GM18909 (cell line): ENCODE data around the gene MYT1.
A peak's percentile ranks its signal among the peaks of the same experiment; 100 is the strongest.

Experiments used
- ATAC-seq: cut with Tn5 transposase; IDR thresholded peaks from one replicate; pipeline ENCODE4 v1.9.1; 2021; ENCODE audit warnings: mild to moderate bottlenecking; ENCODE audit not compliant: unreplicated experiment, poor library complexity

The MYT1 gene

DNA sequence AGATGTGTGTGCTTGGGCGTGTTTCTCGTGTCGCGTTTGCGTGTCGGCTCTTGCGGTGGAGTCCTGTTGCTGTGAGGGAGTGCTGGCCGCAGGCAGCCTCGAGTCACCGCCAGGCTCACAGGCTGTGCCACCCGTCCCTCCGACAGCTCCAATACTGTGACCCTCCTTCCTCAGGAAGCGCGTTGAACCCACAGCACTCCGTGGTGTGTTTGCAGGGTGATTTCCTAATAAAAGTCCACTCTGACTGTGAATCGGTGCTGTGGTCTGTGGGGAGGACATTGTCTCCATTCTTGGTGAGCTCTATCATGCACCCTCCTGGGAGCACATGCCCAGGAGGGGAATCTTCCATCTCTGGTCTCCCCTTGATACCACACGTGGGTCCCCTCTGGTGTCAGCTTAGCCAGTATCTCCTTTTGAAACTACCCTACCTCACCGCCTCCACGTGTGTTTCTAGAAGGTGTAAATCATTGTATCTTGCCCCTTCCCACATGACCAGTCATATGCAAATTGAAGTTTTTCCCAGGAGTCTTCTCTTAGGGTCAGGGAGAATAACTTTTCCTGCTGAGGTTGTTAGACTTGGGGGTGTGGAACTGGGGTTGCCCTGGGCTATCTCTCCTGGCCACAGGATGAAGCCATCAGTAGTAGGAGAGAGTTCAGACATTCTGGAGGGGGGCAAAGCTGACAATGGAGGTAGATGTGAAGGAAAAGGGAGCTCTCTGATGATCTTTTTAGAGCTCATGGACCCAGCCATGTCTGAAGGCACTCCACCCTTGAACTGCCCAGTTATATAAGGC is 77.9 kb downstream of the MYT1 start:
- no peak for ATAC-seq

DNA sequence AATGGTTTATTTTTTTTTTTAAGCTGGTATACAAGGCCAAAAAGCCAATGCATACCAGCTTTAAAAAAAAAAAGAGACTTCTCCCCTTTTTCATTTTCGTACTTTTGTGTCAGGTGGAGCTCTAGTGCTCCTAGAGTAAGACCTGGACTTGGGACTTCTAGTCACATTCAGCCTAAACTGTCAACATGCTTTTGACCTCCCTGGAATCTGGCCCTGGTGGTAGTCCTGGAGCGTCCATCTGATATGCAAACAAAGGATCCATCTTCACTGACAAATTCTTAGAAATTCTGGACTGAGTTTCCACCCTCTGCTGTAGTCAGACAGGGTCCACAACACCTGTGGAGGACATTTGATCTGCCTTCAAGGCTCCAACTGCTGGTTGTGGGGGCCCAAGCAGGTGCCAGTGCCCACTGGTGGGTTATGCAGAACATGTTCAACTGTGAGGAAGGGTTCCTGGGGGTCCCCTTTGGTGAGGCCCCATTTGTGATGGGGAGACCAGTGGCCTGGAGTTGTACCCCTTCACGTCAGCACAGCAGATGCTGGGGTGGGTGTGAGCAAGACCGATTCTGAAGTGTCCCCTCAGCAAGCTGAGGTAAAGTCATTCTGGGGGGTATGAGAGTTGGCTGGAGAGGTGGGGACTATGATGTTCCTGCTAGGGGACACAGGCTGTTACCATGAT is 78.7 kb downstream of the MYT1 start:
- ATAC-seq, result no peak

DNA sequence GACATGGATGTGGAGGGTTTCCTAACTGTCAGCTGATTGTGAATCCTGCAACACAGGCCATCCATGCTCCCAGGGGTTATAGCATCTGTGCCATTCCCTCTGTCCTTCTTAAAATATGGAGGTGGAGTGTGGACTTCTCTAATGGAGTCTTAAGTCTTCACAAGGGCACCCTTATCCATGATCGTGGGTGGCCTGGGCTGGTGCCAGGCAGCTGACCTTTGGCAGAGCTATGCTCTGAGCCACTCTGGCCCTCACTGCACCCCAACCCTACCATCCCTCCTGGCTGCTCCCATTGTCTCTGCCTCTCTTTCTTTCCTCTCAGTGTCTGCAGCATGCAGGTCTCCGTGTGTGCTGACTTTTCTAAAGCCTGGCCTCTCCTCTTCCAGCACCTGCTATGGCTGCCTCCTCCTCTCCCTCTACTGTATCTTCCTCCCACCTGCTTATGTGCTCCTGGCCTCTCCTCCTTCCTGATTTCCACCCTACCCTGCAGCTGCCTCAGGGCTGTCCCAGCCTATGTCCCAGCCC is 80.1 kb downstream of the MYT1 start:
- no peak for ATAC-seq

DNA sequence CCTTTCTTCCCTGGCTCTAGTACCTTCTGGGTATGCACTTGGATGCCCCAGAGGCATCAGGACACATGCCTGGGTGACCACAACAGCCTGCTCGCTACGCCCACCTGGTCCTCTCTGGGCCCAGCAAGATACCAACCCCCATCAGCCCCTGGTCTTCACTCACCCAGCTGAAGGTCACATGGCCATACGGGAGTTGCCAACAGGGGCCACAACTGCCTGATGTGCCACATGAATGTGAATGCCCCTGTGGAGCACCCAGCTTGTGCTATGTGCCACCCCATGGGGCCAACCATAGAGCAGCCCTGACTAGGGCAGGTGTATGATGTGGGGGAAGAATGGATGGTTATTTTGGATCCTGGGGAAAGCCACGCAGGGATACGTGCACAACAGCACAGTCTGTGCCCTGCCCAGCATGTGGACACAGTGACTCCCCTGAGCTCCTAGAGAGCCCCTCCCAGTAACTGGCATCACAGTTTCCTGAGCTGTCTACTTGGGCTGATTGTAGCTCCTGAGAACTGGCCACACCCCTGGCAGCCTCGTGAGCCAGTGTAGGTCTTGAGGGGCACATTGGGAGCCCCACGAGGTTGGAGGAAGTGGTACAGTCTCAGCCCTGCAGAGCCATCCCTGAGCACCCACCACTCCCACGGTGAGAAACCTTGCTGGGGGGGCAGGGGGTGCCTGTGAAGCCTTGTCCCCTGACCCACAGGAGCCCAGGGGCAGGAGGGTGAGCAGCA is 80.8 kb downstream of the MYT1 start:
- no peak for ATAC-seq

DNA sequence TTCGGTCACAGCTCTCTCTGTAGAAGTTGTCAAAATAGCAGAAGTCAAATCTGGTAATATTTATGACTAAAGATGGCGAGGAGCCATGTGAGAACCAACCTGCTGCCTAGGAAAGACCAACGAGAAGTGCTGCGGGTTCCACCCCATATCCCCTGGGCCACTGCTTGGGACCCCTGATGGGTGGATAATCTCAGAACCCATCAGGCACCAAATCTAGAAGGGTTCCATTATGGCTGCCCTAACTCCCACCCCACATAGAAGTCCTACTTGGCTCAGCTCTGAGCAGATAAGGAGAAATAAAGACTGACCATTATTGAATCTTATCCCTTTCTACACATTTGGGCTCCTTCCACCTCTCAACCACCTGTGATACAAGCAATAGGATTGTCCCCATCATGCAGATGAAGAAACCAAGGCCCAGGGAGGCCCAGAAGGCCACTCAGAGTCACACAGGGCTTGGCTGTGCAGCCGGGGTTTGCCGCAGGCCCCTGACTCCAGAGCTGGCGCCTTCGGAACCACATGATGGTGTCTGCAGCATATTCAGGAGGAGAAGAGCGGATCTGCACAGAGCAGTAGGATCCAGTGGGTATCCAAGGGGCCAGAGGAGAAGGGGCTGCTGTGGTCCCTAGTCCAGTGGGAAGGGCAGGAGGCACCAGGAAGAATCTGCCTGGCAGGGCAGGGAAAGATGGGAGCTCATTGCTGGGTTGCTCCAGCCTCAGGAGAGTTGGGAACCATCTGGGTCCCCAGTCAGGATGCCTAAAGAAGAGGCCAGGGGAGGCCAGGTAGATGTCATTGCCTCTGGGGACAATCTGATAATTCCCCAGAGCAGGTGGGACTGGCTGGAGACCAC is 81.7 kb downstream of the MYT1 start:
- no peak for ATAC-seq

DNA sequence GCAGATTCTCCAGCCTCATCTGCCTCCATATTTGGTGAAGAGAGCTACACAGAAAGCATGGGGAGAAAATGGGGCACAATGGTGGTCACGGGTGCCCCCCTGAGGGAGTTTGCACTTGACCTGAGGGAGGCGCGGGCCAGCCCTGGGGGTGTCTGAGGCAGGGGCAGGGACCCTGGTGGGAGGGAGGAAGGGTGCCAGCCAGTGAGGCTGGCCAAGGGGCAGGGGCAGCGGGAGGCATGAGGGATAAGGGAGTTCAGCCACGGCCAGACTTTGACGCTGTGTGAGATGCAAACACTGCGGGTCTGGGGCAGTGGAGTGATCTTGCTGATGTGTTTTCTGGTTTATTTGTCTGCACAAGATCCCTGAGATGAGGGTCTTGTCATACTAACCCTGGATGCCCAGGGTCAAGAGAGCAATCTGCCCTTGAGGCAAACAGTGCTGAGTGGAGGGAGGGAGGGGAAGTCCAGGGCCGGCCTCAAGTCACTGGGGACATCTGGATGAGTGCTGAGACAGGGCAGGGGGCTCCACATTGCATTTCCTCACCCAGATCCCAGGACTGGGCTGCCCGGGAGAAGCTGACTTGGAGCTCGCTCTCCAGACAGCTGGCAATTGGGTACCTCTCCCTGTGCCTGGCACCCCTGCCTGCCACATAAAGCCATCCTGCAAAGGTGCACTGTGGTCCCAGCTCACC is 82.5 kb downstream of the MYT1 start:
- no peak for ATAC-seq

DNA sequence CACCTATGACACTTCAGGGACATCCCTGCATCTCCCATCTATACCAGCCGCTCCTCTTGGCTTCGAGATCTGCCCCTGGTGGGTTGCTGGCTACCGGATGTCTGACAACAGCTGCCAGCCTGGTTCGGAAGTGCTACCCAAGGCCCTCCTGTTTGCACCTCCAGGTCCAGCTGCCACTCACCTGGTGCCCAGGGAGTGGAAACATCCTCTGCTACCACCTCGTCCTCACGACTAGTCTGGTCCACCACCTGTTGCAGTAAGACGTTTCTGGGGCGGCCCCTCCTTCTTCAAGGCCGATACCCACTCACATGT is 83.0 kb downstream of the MYT1 start:
- no peak for ATAC-seq

DNA sequence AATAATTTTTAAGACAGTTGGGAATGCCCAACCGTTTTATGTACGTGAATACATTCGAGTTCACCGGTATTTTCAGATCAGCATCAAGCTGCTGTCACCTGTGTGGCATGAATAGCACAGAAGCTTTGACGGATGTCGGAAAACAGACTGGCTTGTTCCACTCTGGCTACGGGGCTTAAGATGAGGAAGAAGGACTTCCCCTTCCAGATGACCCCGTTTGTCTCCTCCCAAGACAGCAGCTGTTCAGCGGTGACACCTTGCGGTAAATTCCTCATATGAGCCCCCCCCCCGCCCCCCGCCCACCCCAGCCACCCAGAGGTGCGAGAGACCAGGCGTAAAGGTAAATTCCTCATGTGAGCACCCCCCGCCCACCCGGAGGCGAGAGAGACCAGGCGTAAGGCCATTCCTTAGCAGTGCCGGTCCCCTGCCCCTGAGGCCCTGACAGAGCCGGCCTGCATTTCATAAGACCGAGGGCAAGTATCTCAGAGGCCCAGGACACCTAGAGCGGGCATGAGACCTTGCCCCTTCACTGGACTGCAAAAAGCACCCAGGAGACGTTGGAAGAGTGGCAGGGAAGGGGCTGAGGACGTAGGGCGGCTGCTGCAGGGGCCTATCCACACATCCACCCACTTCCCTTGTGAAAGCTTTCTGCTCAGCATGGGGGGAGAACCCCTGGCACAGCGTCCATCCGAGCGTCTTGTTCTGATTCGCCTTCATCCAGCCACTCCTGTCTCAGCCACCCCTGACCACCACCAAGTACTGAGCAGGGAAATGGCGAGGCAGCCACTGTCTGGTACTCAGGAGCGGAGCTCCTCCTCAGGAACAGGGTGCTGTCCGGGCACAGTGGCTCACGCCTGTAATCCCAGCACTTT is 84.0 kb downstream of the MYT1 start:
- ATAC-seq, result no peak

DNA sequence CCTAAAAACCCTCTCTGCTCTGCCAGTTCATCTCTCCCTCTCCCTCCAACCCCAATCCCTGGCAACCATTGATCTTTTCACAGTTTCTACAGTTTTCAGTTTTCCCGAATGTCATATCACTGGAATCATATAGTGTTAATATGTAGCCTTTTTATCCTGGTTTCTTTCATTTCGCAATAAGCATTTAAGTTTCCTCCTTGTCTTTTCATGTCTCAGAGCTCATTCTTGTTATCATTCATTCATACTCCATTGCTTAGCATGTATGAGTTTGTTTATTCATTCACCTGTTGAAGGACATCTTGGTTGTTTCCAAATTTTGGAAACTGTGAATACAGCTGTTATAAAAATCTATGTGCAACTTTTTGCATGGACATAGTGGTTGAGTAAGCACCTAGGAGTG is 85.8 kb downstream of the MYT1 start:
- no peak for ATAC-seq

DNA sequence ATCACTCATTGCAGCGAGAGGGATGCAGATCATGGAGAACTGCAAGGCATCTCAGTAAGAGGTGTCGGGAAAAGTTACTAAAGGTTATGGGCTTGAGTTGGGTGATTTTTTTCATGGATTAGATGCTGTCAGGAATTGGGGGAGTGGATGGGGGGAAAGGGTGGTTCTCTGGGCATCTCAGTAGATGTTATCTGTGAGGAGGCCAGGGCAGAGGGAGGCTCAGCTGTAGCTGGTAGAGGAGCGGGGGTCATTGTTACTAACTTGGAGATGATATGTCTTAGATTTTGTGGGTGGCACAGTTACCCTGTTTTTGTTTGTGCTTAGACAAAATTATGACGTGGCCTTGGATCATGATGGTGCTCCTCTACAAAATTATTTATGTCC is 88.7 kb downstream of the MYT1 start:
- ATAC-seq, result no peak

DNA sequence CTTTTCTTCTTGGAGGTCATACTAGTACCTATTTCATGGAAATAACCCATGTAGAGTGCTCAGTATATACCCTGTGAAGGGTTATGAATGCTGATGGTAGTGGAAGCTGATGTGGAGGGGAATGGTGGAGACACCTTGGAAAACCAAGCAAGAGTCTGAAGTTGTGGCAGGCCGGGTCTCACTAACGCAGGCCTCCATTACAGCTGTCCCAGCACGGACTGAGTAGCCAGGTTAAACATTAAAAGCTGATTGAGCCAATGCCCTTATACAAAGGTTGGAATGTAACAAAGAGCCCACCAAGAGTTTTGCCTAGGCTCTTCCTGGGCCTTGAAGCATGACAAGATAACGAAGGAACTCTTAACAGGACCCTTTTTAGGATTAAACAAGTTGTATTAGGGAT is 89.2 kb downstream of the MYT1 start:
- no peak for ATAC-seq

DNA sequence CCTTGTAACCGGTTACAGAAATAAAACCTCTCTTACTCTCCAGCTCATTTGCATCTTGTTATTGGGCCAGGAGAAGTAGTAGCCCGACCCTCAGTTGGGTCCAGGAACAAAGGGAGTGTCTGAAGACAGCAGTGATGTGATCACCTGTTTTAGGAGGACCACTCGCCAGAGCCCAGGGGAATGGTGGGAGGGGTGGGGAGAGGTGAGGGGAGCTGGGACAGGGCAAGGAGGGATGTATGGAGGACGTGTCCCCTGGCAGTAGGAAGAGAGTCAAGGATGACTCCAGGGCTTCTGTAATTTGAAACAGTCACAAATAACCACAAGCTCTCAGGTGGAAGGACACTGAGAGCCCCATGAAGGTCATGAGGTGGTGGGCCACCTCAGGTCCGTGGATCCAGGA is 89.9 kb downstream of the MYT1 start:
- no peak for ATAC-seq

DNA sequence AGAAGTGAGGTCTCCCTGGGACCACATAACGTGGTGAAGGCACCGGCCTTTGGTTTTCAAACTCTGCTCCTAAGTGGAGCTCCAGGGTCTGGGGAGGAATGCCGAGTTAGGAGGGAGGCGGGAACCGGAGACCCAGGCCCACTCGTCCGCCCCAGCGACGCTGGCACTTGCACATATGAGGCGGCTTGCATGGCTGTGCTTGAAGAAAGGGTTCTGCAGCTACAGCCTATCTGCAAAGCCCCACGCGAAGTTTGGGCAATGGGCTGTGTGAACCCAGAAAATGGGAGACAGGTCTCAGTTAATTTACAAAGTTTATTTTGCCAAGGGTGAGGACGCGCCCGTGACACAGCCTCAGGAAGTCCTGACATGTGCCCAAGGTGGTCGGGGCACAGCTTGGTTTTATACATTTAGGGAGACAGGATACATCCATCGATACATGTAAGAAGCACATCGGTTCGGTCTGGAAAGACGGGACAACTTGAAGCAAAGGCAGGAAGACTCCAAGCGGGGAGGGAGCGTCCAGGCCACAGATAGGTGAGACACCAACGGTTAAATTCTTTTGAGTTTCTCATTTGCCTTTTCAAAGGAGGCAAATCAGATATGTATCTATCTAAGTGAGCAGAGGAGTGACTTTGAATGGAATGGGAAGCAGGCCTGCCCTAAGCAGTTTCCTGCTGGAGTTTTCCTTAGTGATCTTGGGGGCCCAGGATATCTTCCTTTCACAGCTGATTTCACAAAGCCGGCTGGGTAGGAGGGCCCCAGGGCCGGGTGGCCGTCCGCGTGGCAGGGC is 90.5 kb downstream of the MYT1 start:
- no peak for ATAC-seq

DNA sequence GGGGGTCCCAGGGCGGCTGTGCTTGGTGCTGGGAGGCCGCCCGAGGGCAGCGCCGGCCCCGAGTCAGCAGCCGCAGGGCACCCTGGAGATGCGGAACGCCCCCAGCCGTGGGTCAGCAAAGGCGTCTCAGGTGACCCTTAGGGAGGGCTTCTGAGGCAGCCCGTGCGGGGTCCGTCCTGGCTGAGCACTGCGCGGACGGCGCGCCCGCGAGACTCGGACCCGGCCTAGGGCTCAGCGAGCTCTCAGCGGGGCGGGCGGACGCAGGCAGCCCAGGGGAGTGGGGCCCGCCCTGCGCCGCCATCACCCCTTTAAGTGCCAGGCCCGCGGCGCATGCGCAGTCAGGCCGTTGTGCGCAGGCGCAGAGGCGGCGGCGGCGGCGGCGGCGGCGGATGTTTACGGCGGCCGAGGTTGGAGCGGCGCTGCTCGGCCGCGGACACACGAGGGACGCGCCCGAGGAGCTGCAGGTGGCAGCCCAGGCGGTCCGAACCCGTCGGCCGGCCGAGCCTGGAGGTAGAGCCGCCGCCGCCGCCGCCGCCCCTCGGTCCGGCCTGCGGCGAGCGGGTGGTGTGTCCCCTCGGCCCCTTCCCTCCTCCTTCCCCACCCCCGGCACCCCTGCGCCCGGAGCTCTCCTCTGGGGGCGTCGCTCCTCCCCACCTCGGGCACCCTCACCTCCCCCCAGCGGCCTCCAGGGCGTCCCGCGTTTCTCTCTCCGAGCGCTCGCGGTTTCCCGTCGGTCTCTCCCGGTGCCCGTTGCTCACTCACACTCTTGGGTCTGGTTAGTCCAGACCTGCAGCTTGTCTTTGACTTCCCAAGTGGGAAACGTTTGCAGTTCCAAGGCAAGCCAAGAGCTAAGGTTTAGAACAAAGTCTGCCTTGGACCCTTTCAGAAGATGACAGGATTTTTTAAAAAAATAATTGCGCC is 91.4 kb downstream of the MYT1 start, which contains the start of gene PCMTD2:
Gene PCMTD2 (plus strand): TSS at position 388 of the 921 bp plus-strand sequence. CDS start 4,218 bp downstream, outside the sequence.
- ATAC-seq, result peak; percentile 76

DNA sequence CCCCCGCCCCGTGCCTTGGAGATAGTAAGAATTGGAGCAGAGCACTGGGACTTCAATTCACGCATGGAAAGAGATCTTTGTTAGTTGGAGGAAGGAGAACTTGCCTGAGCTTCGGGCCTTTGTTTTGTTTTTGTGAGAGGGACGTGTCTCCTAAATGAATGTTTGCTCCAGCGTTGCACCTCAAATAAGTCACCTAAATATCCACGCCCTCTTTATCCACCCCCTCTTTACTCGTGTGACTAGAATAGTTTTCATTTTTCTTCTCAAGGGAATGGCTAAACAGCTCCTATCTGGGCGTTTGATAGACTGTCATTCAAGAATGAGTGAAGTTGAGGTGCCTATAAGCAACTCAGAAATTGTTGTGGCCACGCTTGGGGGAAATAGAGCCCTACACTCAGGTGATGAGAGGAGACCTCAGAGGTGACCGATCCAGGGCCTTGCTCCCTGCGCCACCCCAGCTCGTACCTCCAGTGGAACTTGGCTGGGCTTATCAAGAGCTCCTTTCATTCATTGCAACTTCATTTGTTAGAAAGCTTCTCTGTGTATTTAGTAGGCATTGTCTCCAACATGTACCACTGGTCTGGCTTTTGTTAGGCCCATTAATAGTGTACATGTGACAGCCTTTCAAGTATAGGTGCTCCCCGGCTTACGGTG is 92.2 kb downstream of the MYT1 start:
- ATAC-seq, result no peak

DNA sequence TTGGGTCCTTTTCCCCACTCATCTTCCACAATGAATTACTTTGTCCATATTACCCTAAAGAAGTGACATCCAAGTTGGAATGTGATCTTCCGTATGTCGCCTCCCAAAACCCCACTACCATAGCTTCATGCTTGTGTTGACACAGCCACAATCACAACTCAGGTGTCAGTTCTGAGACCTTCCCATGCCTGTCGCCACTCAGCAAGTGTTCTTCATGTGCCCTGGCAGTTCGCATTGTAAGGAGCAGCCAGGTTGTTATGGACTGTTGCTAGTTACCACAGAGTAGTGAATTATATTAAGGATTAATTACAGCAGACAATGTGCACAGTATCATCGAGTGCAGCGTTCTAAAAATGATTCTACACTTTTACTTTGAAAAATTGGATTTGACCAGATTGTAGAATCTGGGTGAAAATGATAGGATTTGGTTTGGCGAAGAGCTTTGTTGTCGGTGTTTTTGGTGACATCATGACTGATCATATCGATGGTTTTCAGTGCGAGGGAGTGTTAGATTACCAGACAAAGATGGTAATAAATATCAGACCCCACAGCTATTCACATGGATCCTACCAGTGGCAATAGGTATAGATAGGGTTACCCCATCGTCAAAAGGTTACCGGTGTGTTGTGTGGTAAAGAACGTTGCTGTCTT is 93.0 kb downstream of the MYT1 start:
- ATAC-seq, result no peak
